A549 (cell line): ENCODE data around the gene TSNAX.

Source experiments
- CBX2 ChIP-seq: fragments of 200-600 bp; sonication (generic); IDR thresholded peaks from 2 replicates; pipeline ENCODE4 v1.6.1; 2016; ENCODE audit warnings: low read depth, mild to moderate bottlenecking, borderline replicate concordance
- FOSL2 ChIP-seq, 2 experiments: fragments of 450-650 bp in 1 of 2; fragments of >200 bp in 1 of 2; sonication (Bioruptor Twin) in 1 of 2; formaldehyde crosslinking; IDR thresholded peaks; 2 replicates each; pipeline versions ENCODE4 v1.5.0 to v1.6.1; 2016 to 2020; ENCODE audit warnings: mild to moderate bottlenecking in 1 of 2, moderate library complexity in 1 of 2
- HMGXB4 ChIP-seq: fragments of 250-450 bp; sonication (Bioruptor Pico); IDR thresholded peaks from 2 replicates; pipeline ENCODE4 v1.5.0; 2021; ENCODE audit warnings: mild to moderate bottlenecking, moderate library complexity, borderline replicate concordance
- MAX ChIP-seq: IDR thresholded peaks from 2 replicates; pipeline ENCODE4 v1.6.1; 2012
- RCOR1 ChIP-seq: fragments of 150-350 bp; IDR thresholded peaks from 2 replicates; pipeline ENCODE4 v1.6.1; 2014; ENCODE audit warnings: antibody characterized with exemption, low read length, low read depth
- SMC3 ChIP-seq: fragments of >200 bp; sonication (Bioruptor Twin); formaldehyde crosslinking; IDR thresholded peaks from 3 replicates; pipeline ENCODE4 v1.6.1; 2018; ENCODE audit warnings: inconsistent platforms
- TP53 ChIP-seq: fragments of 250-450 bp; sonication (Bioruptor Pico); IDR thresholded peaks from 2 replicates; pipeline ENCODE4 v1.5.0; 2021; ENCODE audit warnings: mild to moderate bottlenecking, moderate library complexity
- TF ChIP-seq, protein P1 (sequence below): fragments of >200 bp; sonication (Bioruptor Twin); formaldehyde crosslinking; IDR thresholded peaks from 3 replicates; pipeline ENCODE4 v1.5.1; 2016

DNA sequence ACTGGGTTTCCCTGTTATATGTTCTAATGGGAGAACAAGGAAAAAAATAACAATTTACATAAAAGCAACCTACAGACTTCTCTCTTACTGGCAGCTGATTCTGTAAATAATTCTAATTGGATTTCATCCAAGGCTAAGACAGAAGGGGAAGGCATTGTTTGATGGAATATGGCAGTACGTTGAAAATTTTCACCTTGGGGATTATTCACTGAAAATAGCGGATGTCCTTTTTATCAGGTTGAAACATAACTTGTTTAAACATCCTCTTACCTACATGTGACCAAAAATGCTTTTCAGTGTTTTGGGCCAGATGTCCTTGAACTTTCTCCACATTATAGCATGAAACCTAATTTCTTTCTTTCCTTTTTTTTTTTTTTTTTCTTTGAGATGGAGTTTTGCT is 24.9 kb downstream of the TSNAX start:
- no peak for TF ChIP-seq RCOR1
- TF ChIP-seq, protein P1, sequence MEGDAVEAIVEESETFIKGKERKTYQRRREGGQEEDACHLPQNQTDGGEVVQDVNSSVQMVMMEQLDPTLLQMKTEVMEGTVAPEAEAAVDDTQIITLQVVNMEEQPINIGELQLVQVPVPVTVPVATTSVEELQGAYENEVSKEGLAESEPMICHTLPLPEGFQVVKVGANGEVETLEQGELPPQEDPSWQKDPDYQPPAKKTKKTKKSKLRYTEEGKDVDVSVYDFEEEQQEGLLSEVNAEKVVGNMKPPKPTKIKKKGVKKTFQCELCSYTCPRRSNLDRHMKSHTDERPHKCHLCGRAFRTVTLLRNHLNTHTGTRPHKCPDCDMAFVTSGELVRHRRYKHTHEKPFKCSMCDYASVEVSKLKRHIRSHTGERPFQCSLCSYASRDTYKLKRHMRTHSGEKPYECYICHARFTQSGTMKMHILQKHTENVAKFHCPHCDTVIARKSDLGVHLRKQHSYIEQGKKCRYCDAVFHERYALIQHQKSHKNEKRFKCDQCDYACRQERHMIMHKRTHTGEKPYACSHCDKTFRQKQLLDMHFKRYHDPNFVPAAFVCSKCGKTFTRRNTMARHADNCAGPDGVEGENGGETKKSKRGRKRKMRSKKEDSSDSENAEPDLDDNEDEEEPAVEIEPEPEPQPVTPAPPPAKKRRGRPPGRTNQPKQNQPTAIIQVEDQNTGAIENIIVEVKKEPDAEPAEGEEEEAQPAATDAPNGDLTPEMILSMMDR: no peak
- no peak for TF ChIP-seq HMGXB4 (CRISPR knock-in tag)
- TF ChIP-seq FOSL2 (IDR thresholded peaks at IDR 0.05): no peak
- TF ChIP-seq FOSL2 (CRISPR knock-in tag; IDR thresholded peaks at IDR 0.05): no peak
- TF ChIP-seq TP53 (CRISPR knock-in tag): no peak
- TF ChIP-seq SMC3: no peak
- TF ChIP-seq MAX: no peak
- no peak for TF ChIP-seq CBX2
